Common myeloid progenitor, CD34-positive (primary cell): ENCODE measurements around the gene WDR90.
A peak's percentile ranks its signal among the peaks of the same experiment; 100 is the strongest.

Experiments
- CTCF ChIA-PET: fragments of 350-600 bp; sonication (Branson Sonifier 250); formaldehyde crosslinking; loops from one replicate; lab custom pipeline; 2021; ENCODE audit warnings: antibody characterized with exemption; lab: Charles Lee
- POLR2A ChIA-PET: fragments of 350-600 bp; sonication (Branson Sonifier 250); formaldehyde crosslinking; loops from one replicate; lab custom pipeline; 2021; ENCODE audit warnings: antibody characterized with exemption; lab: Charles Lee
- DNase-seq, 3 donors: peaks; one replicate each; pipeline versions ENCODE4 v3.0.0 to v3.0.0-alpha.2; 2013
- H3K27ac ChIP-seq, 2 experiments: 1 replicate in 1 of 2; 2 replicates in 1 of 2; pipeline ENCODE4 v1.7.0; 2013; ENCODE audit warnings: inconsistent platforms in 2 of 2, low read length in 2 of 2, mild to moderate bottlenecking in 2 of 2, low read depth in 1 of 2, moderate library complexity in 1 of 2; ENCODE audit not compliant: severe bottlenecking in 2 of 2, insufficient read depth in 1 of 2, poor library complexity in 1 of 2
- H3K27me3 ChIP-seq, 5 experiments: replicated peaks in 2 of 5; 1 replicate in 3 of 5; 2 replicates in 2 of 5; pipeline versions ENCODE4 v1.6.1 to v1.7.0; 2013; ENCODE audit warnings: low read length in 4 of 5, mild to moderate bottlenecking in 2 of 5, moderate library complexity in 2 of 5, inconsistent platforms in 1 of 5; ENCODE audit not compliant: insufficient read depth in 5 of 5, control insufficient read depth in 4 of 5
- H3K36me3 ChIP-seq, 4 experiments: 1 replicate in 2 of 4; 2 replicates in 2 of 4; pipeline versions ENCODE4 v1.6.1 to v1.7.0; 2013; ENCODE audit warnings: low read length in 3 of 4, control low read depth in 1 of 4, mild to moderate bottlenecking in 1 of 4; ENCODE audit not compliant: control insufficient read depth in 4 of 4, insufficient read depth in 4 of 4
- H3K4me1 ChIP-seq, 4 experiments: 1 replicate in 3 of 4; 2 replicates in 1 of 4; pipeline versions ENCODE4 v1.6.1 to v1.7.1; 2013; ENCODE audit warnings: low read length in 3 of 4, mild to moderate bottlenecking in 3 of 4, control low read depth in 1 of 4, inconsistent platforms in 1 of 4, moderate library complexity in 1 of 4; ENCODE audit not compliant: control insufficient read depth in 4 of 4, insufficient read depth in 4 of 4; ENCODE audit errors: control extremely low read depth in 1 of 4
- H3K4me3 ChIP-seq, 7 experiments: 1 replicate in 4 of 7; 2 replicates in 3 of 7; pipeline versions ENCODE4 v1.5.1 to v1.7.0; 2013; ENCODE audit warnings: mild to moderate bottlenecking in 7 of 7, low read length in 6 of 7, moderate library complexity in 6 of 7, inconsistent platforms in 2 of 7, low read depth in 2 of 7, control low read depth in 1 of 7; ENCODE audit not compliant: insufficient read depth in 4 of 7, control insufficient read depth in 1 of 7; ENCODE audit errors: extremely low read depth in 1 of 7
- H3K9me3 ChIP-seq, 5 experiments: 1 replicate in 4 of 5; 2 replicates in 1 of 5; pipeline versions ENCODE4 v1.6.1 to v1.7.1; 2013; ENCODE audit warnings: low read length in 4 of 5, mild to moderate bottlenecking in 2 of 5, inconsistent platforms in 1 of 5, low read depth in 1 of 5, moderate library complexity in 1 of 5; ENCODE audit not compliant: control insufficient read depth in 4 of 5, insufficient read depth in 2 of 5; ENCODE audit errors: control extremely low read depth in 1 of 5
- WGBS: methylation state at CpG from one replicate; pipeline ENCODE4 v1.1.5; 2013; ENCODE audit not compliant: insufficient coverage; 5-methylcytosine and 5-hydroxymethylcytosine counted together

Gene WDR90

GRCh38 chr16:678209-678857 lies 29.2 kb downstream of the WDR90 start:
- H3K27me3 ChIP-seq = peaks cover 0 to 32% (median 2%) of the 10 kb centered on the region in 5 experiments
- 93% methylated on average over 19 of the region's 21 CpGs for WGBS
- H3K36me3 ChIP-seq = peaks cover 0 to 31% (median 18%) of the 10 kb centered on the region in 4 experiments
- peaks cover 0 to 47% (median 38%) of the 10 kb centered on the region in 4 experiments for H3K4me1 ChIP-seq
- no peaks in the 10 kb centered on the region for H3K9me3 ChIP-seq
- POLR2A ChIA-PET = no interaction called here
- H3K27ac ChIP-seq = no peak overlapping the region
- DNase-seq = no peak
- no peak overlapping the region for H3K4me3 ChIP-seq
- CTCF ChIA-PET = interaction anchor here (1.0 to 1.1 kb wide), 2 partner anchors 8 to 19 kb away, joined by 3 read pairs; no protein-coding TSS in a partner anchor

GRCh38 chr16:678858-679813 lies 30.0 kb downstream of the WDR90 start:
- H3K27me3 ChIP-seq = peaks cover 0 to 32% (median 2%) of the 10 kb centered on the region in 5 experiments
- H3K36me3 ChIP-seq = peaks cover 0 to 23% (median 13%) of the 10 kb centered on the region in 4 experiments
- ChIA-PET POLR2A (no interaction called here), CTCF (interaction anchor here (0.6 to 1.1 kb wide), 3 partner anchors 9 to 20 kb away, joined by 3 read pairs; no protein-coding TSS in a partner anchor)
- no peaks in the 10 kb centered on the region for H3K9me3 ChIP-seq
- peak; percentile 61 to 72 (median 69) for DNase-seq
- peak overlapping the region in 1 of 2 experiments; percentile 49 for H3K27ac ChIP-seq
- peaks cover 0 to 53% (median 45%) of the 10 kb centered on the region in 4 experiments for H3K4me1 ChIP-seq
- 38% methylated on average over 27 of the region's 52 CpGs for WGBS
- H3K4me3 ChIP-seq = peak overlapping the region; percentile 35 to 78 (median 60)

GRCh38 chr16:679814-680624 lies 30.9 kb downstream of the WDR90 start, which contains the start of gene STUB1:
Gene STUB1, plus strand, starts transcription at chr16:680410. Its CDS starts 116 bp downstream, at chr16:680526.
- peak within 1 kb of the TSS; percentile 61 to 79 for H3K27ac ChIP-seq
- H3K36me3 ChIP-seq = peaks cover 0 to 20% (median 9%) of the 10 kb centered on the region in 4 experiments
- peak; percentile 82 to 90 (median 87) for DNase-seq
- ChIA-PET CTCF (interaction anchor here (0.6 to 1.8 kb wide), 3 partner anchors 10 to 27 kb away, joined by 3 to 7 read pairs (median 4); partner anchors contain the start of gene WDR24), POLR2A (interaction anchor here (0.9 to 1.3 kb wide), 2 partner anchors 10 to 16 kb away, joined by 3 to 5 read pairs; partner anchors contain the start of gene WDR24)
- H3K4me3 ChIP-seq = peak within 1 kb of the TSS; percentile 59 to 86 (median 80)
- peaks cover 0 to 27% (median 2%) of the 10 kb centered on the region in 5 experiments for H3K27me3 ChIP-seq
- 0% methylated on average over 56 of the region's 91 CpGs for WGBS
- no peaks in the 10 kb centered on the region for H3K9me3 ChIP-seq
- H3K4me1 ChIP-seq = peaks cover 0 to 57% (median 50%) of the 10 kb centered on the region in 4 experiments

- H3K4me1 ChIP-seq = peaks cover 0 to 57% (median 49%) of the 10 kb centered on the region in 4 experiments
- H3K27ac ChIP-seq = peak overlapping the region; percentile 61 to 79
- H3K27me3 ChIP-seq = peaks cover 0 to 23% (median 2%) of the 10 kb centered on the region in 5 experiments
- H3K36me3 ChIP-seq = peaks cover 0 to 26% (median 9%) of the 10 kb centered on the region in 4 experiments
- DNase-seq = no peak
- no peaks in the 10 kb centered on the region for H3K9me3 ChIP-seq
- ChIA-PET CTCF (interaction anchor here (1.5 to 1.8 kb wide), 3 partner anchors 9 to 44 kb away, joined by 4 to 7 read pairs (median 4); partner anchors contain the start of genes METTL26 and WDR24), POLR2A (interaction anchor here (0.9 to 1.3 kb wide), 2 partner anchors 10 to 15 kb away, joined by 3 to 5 read pairs; partner anchors contain the start of gene WDR24)
- 0% methylated on average over 23 of the region's 38 CpGs for WGBS
- peak overlapping the region; percentile 59 to 86 (median 80) for H3K4me3 ChIP-seq
Measured at GRCh38 chr16:680625-680945, 31.4 kb downstream of the WDR90 start.

GRCh38 chr16:680967-681745 lies 32.0 kb downstream of the WDR90 start:
- Histone ChIP-seq H3K27me3 (peaks cover 0 to 17% (median 1%) of the 10 kb centered on the region in 5 experiments), H3K9me3 (no peaks in the 10 kb centered on the region), H3K27ac (peak overlapping the region; percentile 61 to 79), H3K36me3 (peaks cover 0 to 30% (median 11%) of the 10 kb centered on the region in 4 experiments), H3K4me3 (peak overlapping the region; percentile 59 to 86 (median 80)), H3K4me1 (peaks cover 0 to 56% (median 51%) of the 10 kb centered on the region in 4 experiments)
- ChIA-PET POLR2A (interaction anchor here (0.9 to 1.3 kb wide), 2 partner anchors 9 to 14 kb away, joined by 3 to 5 read pairs; partner anchors contain the start of gene WDR24), CTCF (interaction anchor here (1.4 to 1.8 kb wide), 5 partner anchors 9 to 45 kb away, joined by 4 to 8 read pairs (median 5); partner anchors contain the start of genes METTL26, RHOT2 and WDR24)
- WGBS = 54% methylated on average over 40 of the region's 44 CpGs
- peak in 1 of 3 donors; percentile 42 for DNase-seq
